H1 (cell line): ENCODE data around the gene E2F3. TPM values are rescaled to one million over a fixed set of nuclear protein-coding genes. Genes with fewer than 3 reads are reported as not detected.

ENCODE experiments used
- CTCF ChIA-PET: fragments of 300-600 bp; sonication (Branson Sonifier 250); formaldehyde crosslinking; loops from one replicate; lab custom pipeline; 2021; ENCODE audit not compliant: partially characterized antibody; lab: Charles Lee
- POLR2A ChIA-PET: fragments of 300-600 bp; sonication (Branson Sonifier 250); formaldehyde crosslinking; loops from one replicate; lab custom pipeline; 2021; ENCODE audit warnings: inconsistent platforms; ENCODE audit not compliant: partially characterized antibody; lab: Charles Lee
- DNase-seq, 2 experiments: peaks; one replicate each; pipeline versions ENCODE4 v3.0.0 to v3.0.0-alpha.2; 2010 to 2022; ENCODE audit warnings: low spot score in 2 of 2, low read depth in 1 of 2, mixed read lengths in 1 of 2
- FAIRE-seq: peaks from 2 replicates; lab custom pipeline; 2011; peaks lifted over from hg19 to GRCh38; lab: Jason Lieb, UNC
- H2AFZ ChIP-seq: 2 replicates; pipeline ENCODE4 v1.8.1; 2012; ENCODE audit warnings: low read length, inconsistent platforms
- H2AK5ac ChIP-seq: 2 replicates; pipeline ENCODE4 v1.6.1; 2013; ENCODE audit warnings: low read depth, low read length
- H2BK120ac ChIP-seq: replicated peaks from 2 replicates; pipeline ENCODE3; 2013; ENCODE audit warnings: low read depth, low read length, inconsistent platforms
- H2BK12ac ChIP-seq: 2 replicates; pipeline ENCODE4 v1.6.1; 2013; ENCODE audit warnings: low read depth, low read length
- H2BK15ac ChIP-seq: 2 replicates; pipeline ENCODE4 v1.6.1; 2013; ENCODE audit warnings: low read length
- H2BK20ac ChIP-seq: 2 replicates; pipeline ENCODE4 v1.6.1; 2013; ENCODE audit warnings: low read length
- H2BK5ac ChIP-seq: 2 replicates; pipeline ENCODE4 v1.6.1; 2013; ENCODE audit warnings: low read depth, low read length
- H3K14ac ChIP-seq: 2 replicates; pipeline ENCODE4 v1.6.1; 2013; ENCODE audit warnings: inconsistent platforms; ENCODE audit not compliant: insufficient read length
- H3K18ac ChIP-seq: 2 replicates; pipeline ENCODE4 v1.6.1; 2013; ENCODE audit warnings: low read length; ENCODE audit errors: extremely low read depth
- H3K23ac ChIP-seq: 2 replicates; pipeline ENCODE4 v1.6.1; 2013; ENCODE audit warnings: inconsistent platforms; ENCODE audit not compliant: insufficient read length
- H3K23me2 ChIP-seq: 2 replicates; pipeline ENCODE4 v1.6.1; 2013; ENCODE audit warnings: low read depth, low read length
- H3K27ac ChIP-seq: 2 replicates; pipeline ENCODE4 v1.6.1; 2011; ENCODE audit warnings: low read depth, low read length, inconsistent platforms
- H3K27me3 ChIP-seq, 4 experiments: replicated peaks in 1 of 4; 1 replicate in 1 of 4; 2 replicates in 3 of 4; pipeline versions ENCODE4 v1.6.1 to v1.8.1; 2011 to 2013; ENCODE audit warnings: low read length in 3 of 4, mild to moderate bottlenecking in 3 of 4, inconsistent platforms in 2 of 4, mixed read lengths in 2 of 4, moderate library complexity in 1 of 4; ENCODE audit not compliant: control insufficient read depth in 3 of 4, insufficient read depth in 3 of 4; ENCODE audit errors: extremely low read depth in 1 of 4
- H3K36me3 ChIP-seq, 4 experiments: 2 replicates each; pipeline versions ENCODE4 v1.6.1 to v1.8.1; 2011 to 2013; ENCODE audit warnings: mild to moderate bottlenecking in 4 of 4, low read length in 3 of 4, moderate library complexity in 2 of 4, control low read depth in 1 of 4, inconsistent platforms in 1 of 4; ENCODE audit not compliant: insufficient read depth in 4 of 4, control insufficient read depth in 2 of 4
- H3K4ac ChIP-seq: replicated peaks from 2 replicates; pipeline ENCODE3; 2013; ENCODE audit warnings: low read length, low read depth, mixed read lengths, inconsistent platforms; ENCODE audit not compliant: insufficient read length
- H3K4me1 ChIP-seq, 4 experiments: replicated peaks in 1 of 4; 1 replicate in 1 of 4; 2 replicates in 3 of 4; pipeline versions ENCODE4 v1.6.1 to v1.8.1; 2011 to 2013; ENCODE audit warnings: low read length in 3 of 4, inconsistent platforms in 2 of 4, mixed read lengths in 1 of 4; ENCODE audit not compliant: insufficient read depth in 4 of 4, control insufficient read depth in 3 of 4
- H3K4me2 ChIP-seq, 2 experiments: 2 replicates each; pipeline versions ENCODE4 v1.6.1 to v1.8.1; 2011 to 2013; ENCODE audit warnings: low read depth in 2 of 2, low read length in 2 of 2, control low read depth in 1 of 2, inconsistent platforms in 1 of 2, mild to moderate bottlenecking in 1 of 2; ENCODE audit not compliant: insufficient read depth in 1 of 2
- H3K4me3 ChIP-seq, 4 experiments: fragments of 200-600, 300-600 bp in 1 of 4; sonication (generic), shearing (Covaris generic), sonication (Bioruptor Twin) in 1 of 4; 2 replicates each; pipeline versions ENCODE4 v1.5.1 to v1.8.1; 2011 to 2016; ENCODE audit warnings: low read length in 4 of 4, low read depth in 3 of 4, control low read depth in 2 of 4, inconsistent platforms in 2 of 4, mild to moderate bottlenecking in 2 of 4, mixed read lengths in 1 of 4, moderate library complexity in 1 of 4; ENCODE audit not compliant: insufficient read depth in 2 of 4; ENCODE audit errors: extremely low read depth in 1 of 4
- H3K56ac ChIP-seq: replicated peaks from 2 replicates; pipeline ENCODE3; 2013; ENCODE audit warnings: low read depth, mild to moderate bottlenecking, mixed read lengths, low read length, inconsistent platforms; ENCODE audit not compliant: insufficient read length
- H3K79me1 ChIP-seq: 2 replicates; pipeline ENCODE4 v1.6.1; 2013; ENCODE audit warnings: low read depth, low read length, control low read depth
- H3K79me2 ChIP-seq, 2 experiments: 2 replicates each; pipeline versions ENCODE4 v1.6.1 to v1.8.1; 2012 to 2013; ENCODE audit warnings: low read length in 2 of 2, mild to moderate bottlenecking in 2 of 2, inconsistent platforms in 1 of 2; ENCODE audit not compliant: insufficient read depth in 2 of 2, control insufficient read depth in 1 of 2
- H3K9ac ChIP-seq, 4 experiments: replicated peaks in 1 of 4; 1 replicate in 1 of 4; 2 replicates in 3 of 4; pipeline versions ENCODE4 v1.6.1 to v1.8.1; 2011 to 2013; ENCODE audit warnings: low read depth in 3 of 4, low read length in 3 of 4, control low read depth in 2 of 4, mild to moderate bottlenecking in 2 of 4, moderate library complexity in 2 of 4, inconsistent platforms in 1 of 4; ENCODE audit errors: extremely low read depth in 1 of 4
- H3K9me3 ChIP-seq, 2 experiments: 2 replicates each; pipeline versions ENCODE4 v1.6.1 to v1.8.1; 2012 to 2013; ENCODE audit warnings: mild to moderate bottlenecking in 2 of 2, moderate library complexity in 2 of 2, control low read depth in 1 of 2, inconsistent platforms in 1 of 2, low read depth in 1 of 2, low read length in 1 of 2, mixed read lengths in 1 of 2; ENCODE audit not compliant: insufficient read depth in 2 of 2
- H4K20me1 ChIP-seq, 2 experiments: replicated peaks in 1 of 2; 2 replicates each; pipeline versions ENCODE3 to v1.8.1; 2011 to 2013; ENCODE audit warnings: inconsistent platforms in 2 of 2, low read length in 2 of 2, mild to moderate bottlenecking in 1 of 2; ENCODE audit not compliant: insufficient read depth in 2 of 2, control insufficient read depth in 1 of 2
- H4K5ac ChIP-seq: 2 replicates; pipeline ENCODE4 v1.6.1; 2013; ENCODE audit warnings: low read length, low read depth, mixed read lengths, inconsistent platforms; ENCODE audit not compliant: insufficient read length
- H4K8ac ChIP-seq: 2 replicates; pipeline ENCODE4 v1.8.0; 2013; ENCODE audit warnings: mild to moderate bottlenecking, moderate library complexity, low read length, inconsistent platforms; ENCODE audit not compliant: insufficient read depth; ENCODE audit errors: extremely low read depth
- H4K91ac ChIP-seq: replicated peaks from 2 replicates; pipeline ENCODE3; 2013; ENCODE audit warnings: low read length, mixed read lengths, inconsistent platforms; ENCODE audit not compliant: insufficient read length
- YY1 ChIP-seq: IDR thresholded peaks from 2 replicates; pipeline ENCODE4 v1.6.1; 2011; ENCODE audit warnings: low read depth, mild to moderate bottlenecking, low read length
- WGBS, 2 experiments: shearing (Covaris generic) in 1 of 2; methylation state at CpG; one replicate each; pipeline versions ENCODE4 v1.1.6 to v1.1.7; 2013 to 2015; ENCODE audit warnings: low lambda C conversion rate in 2 of 2, mixed read lengths in 2 of 2, inconsistent platforms in 1 of 2, low coverage in 1 of 2, missing lambda C conversion rate in 1 of 2; ENCODE audit not compliant: insufficient replicate concordance in 2 of 2, insufficient coverage in 1 of 2, insufficient read length in 1 of 2; ENCODE audit errors: extremely low coverage in 1 of 2, missing lambda C conversion rate in 1 of 2; 5-methylcytosine and 5-hydroxymethylcytosine counted together
- polyA plus RNA-seq, 7 experiments: library from polyadenylated mRNA; depleted of rRNA in 3 of 7; stranded (reverse) in 5 of 7; unstranded in 2 of 7; fragments of >200 nt in 5 of 7; fragments of 200-250 nt in 2 of 7; gene quantifications; 1 replicate in 5 of 7; 2 replicates in 1 of 7; 4 replicates in 1 of 7; pipeline versions ENCODE4 v1.2.1 to v1.2.3, GENCODE V29; 2011 to 2013; ENCODE audit warnings: missing spikeins in 2 of 7, mixed read lengths in 2 of 7
- total RNA-seq: library from RNA; stranded (reverse); fragmentation: NEBNext Ultra II Directional; extraction: Animal tissue kit (Norgen Biotek cat#: 25700); gene quantifications from 2 replicates; pipeline ENCODE4 v1.2.1, GENCODE V29; 2021
- TF ChIP-seq, protein P1 (sequence below), 3 experiments: IDR thresholded peaks; 1 replicate in 2 of 3; 2 replicates in 1 of 3; pipeline versions ENCODE4 v1.5.1 to v1.6.1; 2011; ENCODE audit warnings: low read length in 3 of 3, mild to moderate bottlenecking in 3 of 3, inconsistent platforms in 2 of 3, low read depth in 1 of 3, moderate library complexity in 1 of 3; ENCODE audit not compliant: insufficient read depth in 1 of 3; ENCODE audit errors: control extremely low read depth in 1 of 3

The E2F3 gene
- total and polyA plus RNA-seq, 2 of the 8 experiments (the other 6 are each of a cell fraction or from before 2014, with no cell fraction given) = 14.9 to 42.2 TPM

DNA sequence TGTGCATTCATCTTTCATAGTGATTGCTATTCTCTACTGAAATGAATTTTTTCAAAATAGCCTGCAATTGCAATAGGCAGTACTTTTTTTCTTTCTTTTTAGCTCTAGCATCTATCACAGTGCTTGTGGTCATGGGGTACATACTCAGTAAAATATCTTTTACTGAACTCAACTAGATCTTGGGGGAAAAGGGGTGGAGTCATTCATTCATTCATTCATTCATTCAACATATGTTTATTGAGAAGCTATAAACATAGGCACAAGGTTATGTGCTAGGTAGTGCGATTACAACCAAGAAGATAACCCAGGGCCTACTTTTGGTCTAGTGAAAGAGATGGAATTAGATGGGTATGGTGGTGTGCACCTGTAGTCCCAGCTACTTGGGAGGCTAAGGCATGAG lies 131.2 kb downstream of the E2F3 start:
- H4K8ac ChIP-seq = no peak overlapping the region
- no peak overlapping the region for H2BK12ac ChIP-seq
- no peaks in the 10 kb centered on the region for H3K9me3 ChIP-seq
- peaks cover 0 to 18% of the 10 kb centered on the region in 2 experiments; a peak in 2 of 4 replicates for H3K79me2 ChIP-seq
- H3K56ac ChIP-seq = no peak overlapping the region
- no peak overlapping the region for H3K27ac ChIP-seq
- no peak overlapping the region for H3K4me3 ChIP-seq
- H2AFZ ChIP-seq = no peak overlapping the region
- H3K27me3 ChIP-seq = no peaks in the 10 kb centered on the region
- no peak overlapping the region for H3K9ac ChIP-seq
- H2BK5ac ChIP-seq = no peak overlapping the region
- ChIA-PET CTCF (interaction anchor here (0.7 to 1.3 kb wide), 4 partner anchors 18 to 517 kb away, joined by 3 read pairs; no protein-coding TSS in a partner anchor), POLR2A (interaction anchor here (1.3 kb wide), 1 partner anchor 130 kb away, joined by 6 read pairs; no protein-coding TSS in a partner anchor)
- H3K14ac ChIP-seq = no peak overlapping the region
- no peak overlapping the region for H3K18ac ChIP-seq
- H3K23me2 ChIP-seq = peaks cover 4% of the 10 kb centered on the region
- peaks cover 0 to 3% (median 0%) of the 10 kb centered on the region in 4 experiments; a peak in 1 of 7 replicates for H3K4me1 ChIP-seq
- no peak overlapping the region for H3K4ac ChIP-seq
- H3K23ac ChIP-seq = no peak overlapping the region
- H2AK5ac ChIP-seq = no peak overlapping the region
- H2BK20ac ChIP-seq = no peak overlapping the region
- no peak for FAIRE-seq
- no peak for DNase-seq
- no peaks in the 10 kb centered on the region for H3K36me3 ChIP-seq
- no peak for TF ChIP-seq YY1
- TF ChIP-seq, protein P1, sequence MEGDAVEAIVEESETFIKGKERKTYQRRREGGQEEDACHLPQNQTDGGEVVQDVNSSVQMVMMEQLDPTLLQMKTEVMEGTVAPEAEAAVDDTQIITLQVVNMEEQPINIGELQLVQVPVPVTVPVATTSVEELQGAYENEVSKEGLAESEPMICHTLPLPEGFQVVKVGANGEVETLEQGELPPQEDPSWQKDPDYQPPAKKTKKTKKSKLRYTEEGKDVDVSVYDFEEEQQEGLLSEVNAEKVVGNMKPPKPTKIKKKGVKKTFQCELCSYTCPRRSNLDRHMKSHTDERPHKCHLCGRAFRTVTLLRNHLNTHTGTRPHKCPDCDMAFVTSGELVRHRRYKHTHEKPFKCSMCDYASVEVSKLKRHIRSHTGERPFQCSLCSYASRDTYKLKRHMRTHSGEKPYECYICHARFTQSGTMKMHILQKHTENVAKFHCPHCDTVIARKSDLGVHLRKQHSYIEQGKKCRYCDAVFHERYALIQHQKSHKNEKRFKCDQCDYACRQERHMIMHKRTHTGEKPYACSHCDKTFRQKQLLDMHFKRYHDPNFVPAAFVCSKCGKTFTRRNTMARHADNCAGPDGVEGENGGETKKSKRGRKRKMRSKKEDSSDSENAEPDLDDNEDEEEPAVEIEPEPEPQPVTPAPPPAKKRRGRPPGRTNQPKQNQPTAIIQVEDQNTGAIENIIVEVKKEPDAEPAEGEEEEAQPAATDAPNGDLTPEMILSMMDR (IDR thresholded peaks at IDR 0.05; ENCODE audit: control extremely low read depth in 1 of 3, insufficient read depth in 1 of 3, low read depth in 1 of 3, low read length in 3 of 3) = no peak
- no peak overlapping the region for H2BK15ac ChIP-seq
- no peak overlapping the region for H4K5ac ChIP-seq
- 0 out of 2 replicates have a peak, but pooled peaks cover 3% of the 10 kb centered on the region for H3K79me1 ChIP-seq
- H4K91ac ChIP-seq = no peak overlapping the region
- WGBS, 2 experiments = 100% methylated on average over 1 of the region's 1 CpG; no CpG with 5 or more reads in 1 of the 2 experiments
- H4K20me1 ChIP-seq = no peaks in the 10 kb centered on the region
- H3K4me2 ChIP-seq = no peak overlapping the region
- no peak overlapping the region for H2BK120ac ChIP-seq
